ENCODE results near the gene KRTAP10-2. TPM values are rescaled to one million over a fixed set of nuclear protein-coding genes. Genes with fewer than 3 reads are reported as not detected.
"Not testable (repeated sequence)": the region's sequence is repeated elsewhere in the genome, so short reads cannot be mapped to it uniquely, and the experiment has no call there.

KRTAP10-2 gene
- total and polyA plus RNA-seq, 3 donors from 2014 or later, result not detected

GRCh38 chr21:44564886-44565598 is 13.7 kb upstream of the KRTAP10-2 start:
- H3K27ac ChIP-seq, result no peak overlapping the region
- H3K9me3 ChIP-seq, result no peaks in the 10 kb centered on the region
- H3K4me3 ChIP-seq, result no peak overlapping the region
- 0 to 86% methylated on average over 1 of the region's 1 CpG for WGBS, 2 donors
- no peaks in the 10 kb centered on the region for H3K4me1 ChIP-seq
- no peak for DNase-seq
- H3K36me3 ChIP-seq (ENCODE audit: low read depth, missing control alignments), result no peaks in the 10 kb centered on the region
- intact Hi-C loops (cut with DNase I; ENCODE audit: low total_unique reads), result no loop called here
- no peak for TF ChIP-seq POLR2A (IDR thresholded peaks at IDR 0.05)
- TF ChIP-seq CTCF (IDR thresholded peaks at IDR 0.05), result no peak
- H3K27me3 ChIP-seq, result no peaks in the 10 kb centered on the region

GRCh38 chr21:44564099-44564498 is 12.8 kb upstream of the KRTAP10-2 start:
- H3K4me1 ChIP-seq, result no peaks in the 10 kb centered on the region
- no peaks in the 10 kb centered on the region for H3K9me3 ChIP-seq
- H3K4me3 ChIP-seq, result no peak overlapping the region
- no peak overlapping the region for H3K27ac ChIP-seq
- no peaks in the 10 kb centered on the region for H3K27me3 ChIP-seq
- intact Hi-C loops (cut with DNase I; ENCODE audit: low total_unique reads), result no loop called here
- no peaks in the 10 kb centered on the region for H3K36me3 ChIP-seq (ENCODE audit: low read depth, missing control alignments)
- DNase-seq, result no peak
- no peak for TF ChIP-seq CTCF (IDR thresholded peaks at IDR 0.05)
- no peak for TF ChIP-seq POLR2A (IDR thresholded peaks at IDR 0.05)
- WGBS, 2 donors, result 97 to 100% methylated on average over 1 of the region's 1 CpG

GRCh38 chr21:44558695-44559094 is 7.4 kb upstream of the KRTAP10-2 start, which contains the start of gene KRTAP10-3:
TSS of gene KRTAP10-3 (minus strand) at chr21:44558795. CDS start at chr21:44558715, 80 bp downstream.
- Histone ChIP-seq H3K9me3 (no peaks in the 10 kb centered on the region), H3K27ac (no peak within 1 kb of the TSS), H3K4me1 (no peaks in the 10 kb centered on the region), H3K27me3 (no peaks in the 10 kb centered on the region), H3K4me3 (no peak within 1 kb of the TSS), H3K36me3 (ENCODE audit: low read depth, missing control alignments) (no peaks in the 10 kb centered on the region)
- no peak for DNase-seq
- no peak for TF ChIP-seq POLR2A (IDR thresholded peaks at IDR 0.05)
- TF ChIP-seq CTCF (IDR thresholded peaks at IDR 0.05), result no peak
- 56 to 74% methylated on average over 5 of the region's 5 CpGs for WGBS, 2 donors
- intact Hi-C loops (cut with DNase I; ENCODE audit: low total_unique reads), result no loop called here

- H3K27me3 ChIP-seq; H3K4me3 ChIP-seq; intact Hi-C loops (cut with DNase I; ENCODE audit: low total_unique reads); DNase-seq; H3K36me3 ChIP-seq (ENCODE audit: low read depth, missing control alignments); H3K4me1 ChIP-seq; H3K9me3 ChIP-seq; H3K27ac ChIP-seq: not testable (repeated sequence)
- WGBS, 2 donors, result 55 to 65% methylated on average over 6 to 9 of the region's 10 CpGs
These were observed 7.0 kb upstream of the KRTAP10-2 start for GRCh38 chr21:44558329-44558675.

GRCh38 chr21:44557491-44558328 is 6.4 kb upstream of the KRTAP10-2 start:
- DNase-seq, result no peak
- intact Hi-C loops (cut with DNase I; ENCODE audit: low total_unique reads), result no loop called here
- H3K36me3 ChIP-seq (ENCODE audit: low read depth, missing control alignments), result no peaks in the 10 kb centered on the region

More at GRCh38 chr21:44557491-44558328, 6.4 kb upstream of the KRTAP10-2 start:
- no peak for TF ChIP-seq POLR2A (IDR thresholded peaks at IDR 0.05)
- TF ChIP-seq CTCF (IDR thresholded peaks at IDR 0.05), result no peak
- Histone ChIP-seq H3K27ac (no peak overlapping the region), H3K27me3 (no peaks in the 10 kb centered on the region), H3K4me1 (no peaks in the 10 kb centered on the region), H3K9me3 (no peaks in the 10 kb centered on the region), H3K4me3 (no peak overlapping the region)
- 39 to 45% methylated on average over 30 of the region's 30 CpGs for WGBS, 2 donors
